ENCODE data around the gene MAGOHB.

Gene MAGOHB

GRCh38 chr12:10567813-10568212 lies 45.6 kb downstream of the MAGOHB start:
- TF ChIP-seq, protein P1, sequence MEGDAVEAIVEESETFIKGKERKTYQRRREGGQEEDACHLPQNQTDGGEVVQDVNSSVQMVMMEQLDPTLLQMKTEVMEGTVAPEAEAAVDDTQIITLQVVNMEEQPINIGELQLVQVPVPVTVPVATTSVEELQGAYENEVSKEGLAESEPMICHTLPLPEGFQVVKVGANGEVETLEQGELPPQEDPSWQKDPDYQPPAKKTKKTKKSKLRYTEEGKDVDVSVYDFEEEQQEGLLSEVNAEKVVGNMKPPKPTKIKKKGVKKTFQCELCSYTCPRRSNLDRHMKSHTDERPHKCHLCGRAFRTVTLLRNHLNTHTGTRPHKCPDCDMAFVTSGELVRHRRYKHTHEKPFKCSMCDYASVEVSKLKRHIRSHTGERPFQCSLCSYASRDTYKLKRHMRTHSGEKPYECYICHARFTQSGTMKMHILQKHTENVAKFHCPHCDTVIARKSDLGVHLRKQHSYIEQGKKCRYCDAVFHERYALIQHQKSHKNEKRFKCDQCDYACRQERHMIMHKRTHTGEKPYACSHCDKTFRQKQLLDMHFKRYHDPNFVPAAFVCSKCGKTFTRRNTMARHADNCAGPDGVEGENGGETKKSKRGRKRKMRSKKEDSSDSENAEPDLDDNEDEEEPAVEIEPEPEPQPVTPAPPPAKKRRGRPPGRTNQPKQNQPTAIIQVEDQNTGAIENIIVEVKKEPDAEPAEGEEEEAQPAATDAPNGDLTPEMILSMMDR (conservative IDR thresholded peaks at IDR 0.05; ENCODE audit: low read length), result no peak
- no peak overlapping the region for H3K4me3 ChIP-seq (ENCODE audit: low read length)
- DNase-seq (ENCODE audit: low read depth), result peak; percentile 4

DNA sequence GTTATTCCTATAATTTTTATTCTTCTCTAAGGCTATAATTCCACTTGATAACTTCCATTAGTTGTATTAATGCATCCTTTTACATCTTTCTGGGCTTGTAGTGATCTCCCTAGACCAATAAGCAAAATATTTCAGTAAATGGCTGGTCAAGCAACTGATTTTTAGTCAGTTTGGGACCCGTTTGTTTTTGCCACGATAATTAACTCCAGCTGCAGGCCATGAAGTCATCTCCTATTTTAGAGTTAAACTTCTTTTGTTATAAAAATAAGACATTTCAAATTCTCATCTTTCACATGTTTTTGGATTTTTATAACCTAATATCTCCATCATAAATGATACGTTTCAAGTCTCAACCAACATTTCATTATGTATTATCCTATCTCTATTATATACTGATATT lies 49.4 kb downstream of the MAGOHB start:
- no peak overlapping the region for H3K4me3 ChIP-seq (ENCODE audit: low read length)
- DNase-seq (ENCODE audit: low read depth), result peak; percentile 34
- TF ChIP-seq, protein P1 (conservative IDR thresholded peaks at IDR 0.05; ENCODE audit: low read length), result no peak

DNA sequence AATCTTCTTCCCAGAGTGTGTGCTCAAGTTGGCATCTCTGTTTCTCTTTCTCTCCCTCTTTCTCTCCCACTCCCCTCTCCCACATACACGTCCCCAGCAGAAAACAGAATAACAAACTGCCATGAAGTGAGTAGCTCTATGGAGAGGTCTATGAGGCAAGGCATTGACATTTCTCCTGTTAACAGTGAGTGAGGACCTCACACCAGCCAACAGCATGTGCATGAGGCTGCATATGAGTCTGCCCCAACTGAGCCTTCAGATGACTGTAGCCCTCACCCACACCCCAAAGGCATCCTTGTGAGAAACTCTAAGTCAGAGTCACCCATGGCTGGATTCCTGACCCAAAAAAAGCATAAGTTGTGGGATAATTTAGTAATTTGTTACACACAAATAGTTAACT lies 50.4 kb downstream of the MAGOHB start:
- no peak for DNase-seq (ENCODE audit: low read depth)
- TF ChIP-seq, protein P1 (conservative IDR thresholded peaks at IDR 0.05; ENCODE audit: low read length), result no peak
- H3K4me3 ChIP-seq (ENCODE audit: low read length), result no peak overlapping the region

- TF ChIP-seq, protein P1 (conservative IDR thresholded peaks at IDR 0.05; ENCODE audit: low read length), result peak; percentile 80
- no peak overlapping the region for H3K4me3 ChIP-seq (ENCODE audit: low read length)
- peak; percentile 56 for DNase-seq (ENCODE audit: low read depth)
Measured at GRCh38 chr12:10562306-10562933, 51.0 kb downstream of the MAGOHB start.

GRCh38 chr12:10559244-10559643 lies 54.2 kb downstream of the MAGOHB start:
- TF ChIP-seq, protein P1 (conservative IDR thresholded peaks at IDR 0.05; ENCODE audit: low read length), result no peak
- no peak for DNase-seq (ENCODE audit: low read depth)
- no peak overlapping the region for H3K4me3 ChIP-seq (ENCODE audit: low read length)

DNA sequence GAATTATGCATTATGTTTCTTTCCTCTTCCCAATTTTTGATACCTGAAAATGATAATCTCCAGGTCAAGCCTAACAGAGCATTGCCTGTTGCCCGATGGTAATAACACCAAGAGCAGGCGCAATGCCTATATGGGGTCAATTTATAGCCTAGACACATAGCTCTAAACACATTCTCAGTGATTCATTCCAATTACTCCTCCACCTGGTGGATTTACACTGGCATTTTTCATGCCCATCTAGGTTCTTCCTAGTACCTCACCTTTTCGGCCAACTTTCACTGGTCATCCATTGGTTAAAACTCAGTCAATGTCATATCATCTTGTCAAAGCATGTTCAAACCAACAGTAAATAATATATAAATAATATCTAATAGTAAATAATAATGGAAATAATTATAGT lies 54.6 kb downstream of the MAGOHB start:
- no peak overlapping the region for H3K4me3 ChIP-seq (ENCODE audit: low read length)
- TF ChIP-seq, protein P1 (conservative IDR thresholded peaks at IDR 0.05; ENCODE audit: low read length), result no peak
- DNase-seq (ENCODE audit: low read depth), result no peak

GRCh38 chr12:10558301-10558700 lies 55.1 kb downstream of the MAGOHB start:
- DNase-seq (ENCODE audit: low read depth), result no peak
- TF ChIP-seq, protein P1 (conservative IDR thresholded peaks at IDR 0.05; ENCODE audit: low read length), result no peak
- H3K4me3 ChIP-seq (ENCODE audit: low read length), result no peak overlapping the region

Data from AG10803 (cell line).